Measurements from ENCODE around the gene GPD1L.

DNA sequence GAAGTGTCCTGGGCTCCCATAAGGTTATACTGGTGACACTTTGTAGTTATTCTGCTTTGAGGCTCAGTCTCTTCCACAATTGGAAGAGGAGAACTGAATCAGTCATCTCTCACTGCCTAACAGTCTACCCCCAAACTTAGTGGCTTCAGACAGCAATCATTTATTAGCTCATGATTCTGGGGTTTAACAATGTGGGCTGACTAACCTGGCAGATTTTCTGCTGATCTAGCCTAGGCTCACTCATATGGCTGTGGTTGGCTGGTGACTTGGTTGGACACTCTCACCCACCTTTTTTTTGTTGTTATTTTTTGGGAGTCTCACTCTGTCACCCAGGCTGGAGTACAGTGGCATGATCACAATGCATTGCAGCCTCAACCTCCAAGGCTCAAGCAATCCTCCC, 7.1 kb downstream of the GPD1L start:
- TF ChIP-seq, protein P1, sequence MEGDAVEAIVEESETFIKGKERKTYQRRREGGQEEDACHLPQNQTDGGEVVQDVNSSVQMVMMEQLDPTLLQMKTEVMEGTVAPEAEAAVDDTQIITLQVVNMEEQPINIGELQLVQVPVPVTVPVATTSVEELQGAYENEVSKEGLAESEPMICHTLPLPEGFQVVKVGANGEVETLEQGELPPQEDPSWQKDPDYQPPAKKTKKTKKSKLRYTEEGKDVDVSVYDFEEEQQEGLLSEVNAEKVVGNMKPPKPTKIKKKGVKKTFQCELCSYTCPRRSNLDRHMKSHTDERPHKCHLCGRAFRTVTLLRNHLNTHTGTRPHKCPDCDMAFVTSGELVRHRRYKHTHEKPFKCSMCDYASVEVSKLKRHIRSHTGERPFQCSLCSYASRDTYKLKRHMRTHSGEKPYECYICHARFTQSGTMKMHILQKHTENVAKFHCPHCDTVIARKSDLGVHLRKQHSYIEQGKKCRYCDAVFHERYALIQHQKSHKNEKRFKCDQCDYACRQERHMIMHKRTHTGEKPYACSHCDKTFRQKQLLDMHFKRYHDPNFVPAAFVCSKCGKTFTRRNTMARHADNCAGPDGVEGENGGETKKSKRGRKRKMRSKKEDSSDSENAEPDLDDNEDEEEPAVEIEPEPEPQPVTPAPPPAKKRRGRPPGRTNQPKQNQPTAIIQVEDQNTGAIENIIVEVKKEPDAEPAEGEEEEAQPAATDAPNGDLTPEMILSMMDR (IDR thresholded peaks at IDR 0.05; ENCODE audit: insufficient read depth, low read length, poor library complexity, severe bottlenecking): no peak
- no peak for TF ChIP-seq EZH2phosphoT487 (conservative IDR thresholded peaks at IDR 0.05; ENCODE audit: low read length)
